ENCODE results near the gene B4GALT6. TPM values are rescaled to one million over a fixed set of nuclear protein-coding genes. Genes with fewer than 3 reads are reported as not detected.

B4GALT6 gene
- total and polyA plus RNA-seq, 5 experiments from 2014 or later, result 0.17 to 0.47 (median 0.20) TPM; not detected in 2

Other genes with a start within 250 kb of the B4GALT6 start
- gene DSG3, start 236.8 kb downstream of the B4GALT6 start, total RNA-seq, result not detected
- gene DSG3, start 236.8 kb downstream of the B4GALT6 start, polyA plus RNA-seq, result not detected
- under 1 TPM; 0.16 to 0.30 TPM for gene DSG2, start 186.4 kb downstream of the B4GALT6 start, total RNA-seq
- under 1 TPM in 2 of 3 donors, not detected in 1; 0.08 to 0.11 TPM for gene DSG2, start 186.4 kb downstream of the B4GALT6 start, polyA plus RNA-seq
- gene TTR, start 92.7 kb downstream of the B4GALT6 start, total RNA-seq, result not detected
- gene TTR, start 92.7 kb downstream of the B4GALT6 start, polyA plus RNA-seq, result not detected
- gene SLC25A52, start 76.3 kb upstream of the B4GALT6 start, total RNA-seq, result not detected
- gene SLC25A52, start 76.3 kb upstream of the B4GALT6 start, polyA plus RNA-seq, result not detected

All from naive thymus-derived CD8-positive, alpha-beta T cell (primary cell).